GM12875 (cell line): ENCODE measurements around the gene KDELR1.

Source experiments
- H3K4me3 ChIP-seq: one replicate; pipeline ENCODE4 v1.5.1; 2011; ENCODE audit warnings: low read depth, low read length, control low read depth
- TF ChIP-seq, protein P1 (sequence below): IDR thresholded peaks from 2 replicates; pipeline ENCODE4 v1.5.1; 2011; ENCODE audit warnings: low read depth, mild to moderate bottlenecking, control low read depth, inconsistent platforms, low read length, moderate library complexity, borderline replicate concordance; ENCODE audit not compliant: insufficient read depth

KDELR1 gene

DNA sequence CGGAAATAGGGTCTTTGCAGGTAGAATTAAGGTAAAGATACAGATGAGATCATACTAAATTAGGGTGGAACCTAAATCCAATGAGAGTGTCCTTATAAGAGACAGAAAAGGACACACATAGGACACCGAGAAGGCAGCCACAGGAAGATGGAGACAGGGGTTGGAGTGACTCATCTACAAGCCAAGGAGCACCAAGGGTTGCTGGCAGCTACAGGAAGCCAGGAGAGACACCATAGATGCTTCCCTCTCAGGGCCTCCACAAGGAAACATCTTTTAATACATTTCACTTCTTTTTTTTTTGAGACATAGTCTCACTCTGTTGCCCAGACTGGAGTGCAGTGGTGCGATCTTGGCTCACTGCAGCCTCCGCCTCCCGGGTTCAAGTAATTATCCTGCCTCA lies 37.7 kb downstream of the KDELR1 start:
- no peak overlapping the region for H3K4me3 ChIP-seq
- TF ChIP-seq, protein P1, sequence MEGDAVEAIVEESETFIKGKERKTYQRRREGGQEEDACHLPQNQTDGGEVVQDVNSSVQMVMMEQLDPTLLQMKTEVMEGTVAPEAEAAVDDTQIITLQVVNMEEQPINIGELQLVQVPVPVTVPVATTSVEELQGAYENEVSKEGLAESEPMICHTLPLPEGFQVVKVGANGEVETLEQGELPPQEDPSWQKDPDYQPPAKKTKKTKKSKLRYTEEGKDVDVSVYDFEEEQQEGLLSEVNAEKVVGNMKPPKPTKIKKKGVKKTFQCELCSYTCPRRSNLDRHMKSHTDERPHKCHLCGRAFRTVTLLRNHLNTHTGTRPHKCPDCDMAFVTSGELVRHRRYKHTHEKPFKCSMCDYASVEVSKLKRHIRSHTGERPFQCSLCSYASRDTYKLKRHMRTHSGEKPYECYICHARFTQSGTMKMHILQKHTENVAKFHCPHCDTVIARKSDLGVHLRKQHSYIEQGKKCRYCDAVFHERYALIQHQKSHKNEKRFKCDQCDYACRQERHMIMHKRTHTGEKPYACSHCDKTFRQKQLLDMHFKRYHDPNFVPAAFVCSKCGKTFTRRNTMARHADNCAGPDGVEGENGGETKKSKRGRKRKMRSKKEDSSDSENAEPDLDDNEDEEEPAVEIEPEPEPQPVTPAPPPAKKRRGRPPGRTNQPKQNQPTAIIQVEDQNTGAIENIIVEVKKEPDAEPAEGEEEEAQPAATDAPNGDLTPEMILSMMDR: no peak

DNA sequence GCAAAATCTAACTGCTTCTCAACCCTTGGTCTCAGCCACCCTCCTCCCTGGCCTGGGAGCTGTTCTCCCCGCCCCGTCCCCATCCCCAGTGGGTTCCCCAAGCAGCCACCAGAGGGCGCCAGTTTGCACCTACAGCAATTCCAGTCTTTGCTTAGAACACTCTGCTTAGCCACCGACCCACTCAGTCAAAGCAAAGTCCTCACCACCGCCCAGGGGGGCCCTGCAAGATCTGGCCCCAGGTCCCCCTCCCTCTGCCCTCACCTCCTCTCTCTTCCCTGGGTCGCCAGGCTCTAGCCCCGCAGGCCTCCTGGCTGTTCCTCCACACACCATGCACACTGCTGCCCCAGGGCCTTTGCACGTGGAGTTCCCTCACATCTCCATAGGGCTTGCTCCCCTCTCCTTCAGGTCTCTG lies 40.0 kb downstream of the KDELR1 start:
- TF ChIP-seq, protein P1: peak; percentile 93
- no peak overlapping the region for H3K4me3 ChIP-seq

DNA sequence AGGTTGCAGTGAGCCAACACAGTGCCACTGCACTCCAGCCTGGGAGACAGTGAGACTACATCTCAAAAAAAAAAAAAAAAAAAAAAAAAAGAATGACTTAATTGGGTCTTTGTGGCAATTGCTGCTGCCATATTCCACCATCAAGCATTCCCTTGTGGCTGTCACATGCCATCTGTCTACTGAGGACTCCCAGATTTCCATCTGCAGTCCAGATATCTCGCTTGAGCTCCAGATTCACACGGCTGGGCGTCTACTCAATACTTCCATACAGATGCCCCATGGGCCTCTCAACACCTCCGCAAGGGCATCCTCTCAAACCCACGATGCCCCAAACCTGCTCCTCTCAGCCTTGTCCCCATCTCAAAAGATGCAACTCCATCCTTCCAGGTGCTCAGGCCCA lies 40.5 kb downstream of the KDELR1 start:
- TF ChIP-seq, protein P1: no peak
- no peak overlapping the region for H3K4me3 ChIP-seq

DNA sequence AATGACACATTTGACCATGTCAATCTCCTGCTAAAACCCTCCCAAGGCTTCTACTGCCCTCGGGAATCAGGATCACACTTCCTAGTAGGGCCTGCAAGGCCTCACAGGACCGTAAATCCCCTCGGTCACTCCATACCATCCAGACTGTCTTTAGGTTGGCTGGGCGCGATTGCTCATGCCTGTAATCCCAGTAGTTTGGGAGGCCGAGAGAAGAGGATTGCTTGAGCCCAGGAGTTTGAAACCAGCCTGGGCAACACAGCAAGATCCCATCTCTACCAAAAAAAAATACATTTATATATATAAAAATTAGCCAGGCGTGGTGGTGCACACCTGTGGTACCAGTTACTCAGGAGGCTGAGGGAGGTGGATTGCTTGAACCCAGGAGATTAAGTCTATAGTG lies 42.6 kb downstream of the KDELR1 start:
- no peak overlapping the region for H3K4me3 ChIP-seq
- TF ChIP-seq, protein P1: no peak

DNA sequence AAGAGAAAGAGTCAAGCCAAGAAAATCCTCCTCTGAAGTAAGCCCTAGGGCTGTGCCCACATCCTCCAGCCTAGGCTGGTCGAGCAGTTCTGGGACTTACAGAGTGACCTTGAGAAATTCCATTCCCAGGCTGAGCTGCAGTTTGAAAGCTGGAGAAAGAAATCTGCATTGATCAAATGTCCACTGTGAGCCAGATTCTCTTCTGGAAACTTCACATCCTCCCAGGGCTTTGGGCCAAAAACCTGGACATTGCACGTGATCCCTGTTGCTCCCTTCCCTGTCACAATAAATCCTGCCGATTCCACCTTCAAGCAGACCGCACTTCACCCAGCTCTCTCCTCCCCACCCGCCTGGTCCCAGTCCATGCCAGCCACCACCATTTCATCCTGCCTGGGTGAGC lies 43.3 kb downstream of the KDELR1 start:
- H3K4me3 ChIP-seq: no peak overlapping the region
- TF ChIP-seq, protein P1: no peak

DNA sequence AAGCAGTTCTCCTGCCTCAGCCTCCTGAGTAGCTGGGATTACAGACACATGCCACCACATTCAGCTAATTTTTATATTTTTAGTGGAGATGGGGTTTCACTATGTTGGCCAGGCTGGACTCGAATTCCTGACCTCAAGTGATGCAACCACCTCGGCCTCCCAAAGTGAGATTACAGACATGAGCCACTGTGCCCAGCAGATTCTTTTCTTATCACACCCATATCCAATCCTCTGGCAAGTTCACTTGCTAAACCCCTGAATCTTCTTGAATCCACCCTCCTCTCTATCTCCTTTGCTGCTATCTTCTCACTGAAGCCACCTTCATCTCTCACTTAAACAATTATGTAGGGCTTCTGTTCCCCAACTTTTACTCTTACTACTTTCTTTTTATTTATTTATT lies 45.2 kb downstream of the KDELR1 start:
- TF ChIP-seq, protein P1: no peak
- no peak overlapping the region for H3K4me3 ChIP-seq

DNA sequence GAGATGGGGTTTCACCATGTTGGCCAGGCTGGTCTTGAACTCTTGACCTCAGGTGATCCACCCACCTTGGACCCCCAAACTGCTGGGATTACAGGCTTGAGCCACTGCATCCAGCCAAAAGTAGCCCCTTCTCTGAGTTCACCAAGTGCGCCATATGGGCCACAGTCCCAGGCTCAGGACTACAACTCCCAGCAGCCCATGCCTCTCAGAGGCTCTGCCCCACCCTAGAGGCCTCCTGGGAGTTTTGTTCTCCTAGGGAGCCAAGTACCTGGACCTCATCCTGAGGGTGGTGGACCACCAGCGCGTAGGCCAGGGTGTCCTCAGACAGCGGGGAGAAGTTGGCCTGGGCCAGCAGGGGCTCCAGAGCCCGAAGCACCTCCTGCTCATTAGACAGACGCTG lies 46.5 kb downstream of the KDELR1 start:
- TF ChIP-seq, protein P1: no peak
- no peak overlapping the region for H3K4me3 ChIP-seq
